HepG2 (cell line): ENCODE measurements around the gene IQUB. TPM values are rescaled to one million over a fixed set of nuclear protein-coding genes. Genes with fewer than 3 reads are reported as not detected.

Experiments used
- ATAC-seq: fragments of 200-7000 bp; cut with Tn5 transposase; 3 replicates; pipeline ENCODE4 v1.9.1; 2020; ENCODE audit warnings: mild to moderate bottlenecking, moderate library complexity
- BruUV-seq: library from RNA; stranded (reverse); fragments of 400-500 nt; replicated peaks from 2 replicates; lab custom pipeline; 2021; lab: Mats Ljungman, UMichigan
- CTCF ChIA-PET: fragments of 300-600 bp; formaldehyde crosslinking; extraction: SDS; loops from one replicate; lab custom pipeline; 2021; ENCODE audit warnings: low total read pairs, inconsistent platforms, low intra/inter-chr PET ratio; lab: Yijun Ruan, JAX
- POLR2A ChIA-PET: fragments of 350-600 bp; sonication (Branson Sonifier 250); formaldehyde crosslinking; loops from one replicate; lab custom pipeline; 2020; ENCODE audit warnings: antibody characterized with exemption, inconsistent platforms; lab: Yijun Ruan, JAX
- DNase-seq: peaks from one replicate; pipeline ENCODE4 v3.0.0-alpha.2; 2015; ENCODE audit warnings: low spot score
- FAIRE-seq: peaks from 3 replicates; lab custom pipeline; 2011; peaks lifted over from hg19 to GRCh38; lab: Jason Lieb, UNC
- H2AFZ ChIP-seq: one replicate; pipeline ENCODE4 v1.6.1; 2011; ENCODE audit warnings: low read length, inconsistent platforms
- H3K27ac ChIP-seq: fragments of 300-600 bp; 3 replicates; pipeline ENCODE4 v1.8.0; 2011; ENCODE audit warnings: mixed run types, mild to moderate bottlenecking, mixed read lengths, low read length, inconsistent platforms; ENCODE audit not compliant: insufficient read depth; ENCODE audit errors: extremely low read length
- H3K27me3 ChIP-seq, 2 experiments: fragments of 200-600 bp in 1 of 2; 2 replicates in 1 of 2; 3 replicates in 1 of 2; pipeline versions ENCODE4 v1.6.0 to v1.8.0; 2011; ENCODE audit warnings: low read length in 2 of 2, mild to moderate bottlenecking in 2 of 2, moderate library complexity in 2 of 2, inconsistent platforms in 1 of 2; ENCODE audit not compliant: insufficient read depth in 2 of 2, control insufficient read depth in 1 of 2
- H3K36me3 ChIP-seq, 2 experiments: fragments of 200-600 bp in 1 of 2; replicated peaks in 1 of 2; 2 replicates in 1 of 2; 3 replicates in 1 of 2; pipeline versions ENCODE4 v1.5.1 to v1.8.0; 2011; ENCODE audit warnings: low read length in 2 of 2, inconsistent platforms in 1 of 2; ENCODE audit not compliant: insufficient read depth in 2 of 2, control insufficient read depth in 1 of 2
- H3K4me1 ChIP-seq: 2 replicates; pipeline ENCODE4 v1.5.1; 2012; ENCODE audit warnings: low read length, inconsistent platforms; ENCODE audit not compliant: insufficient read depth
- H3K4me2 ChIP-seq: 2 replicates; pipeline ENCODE4 v1.6.0; 2011; ENCODE audit warnings: low read depth, low read length, inconsistent platforms
- H3K4me3 ChIP-seq, 3 experiments: fragments of 200-600 bp in 1 of 3; sonication (generic), shearing (Covaris generic) in 1 of 3; replicated peaks in 1 of 3; 2 replicates each; pipeline ENCODE4 v1.5.1; 2011 to 2016; ENCODE audit warnings: low read length in 3 of 3, inconsistent platforms in 2 of 3, low read depth in 2 of 3, mild to moderate bottlenecking in 2 of 3, control low read depth in 1 of 3, mixed read lengths in 1 of 3; ENCODE audit not compliant: insufficient read depth in 1 of 3
- H3K79me2 ChIP-seq: one replicate; pipeline ENCODE4 v1.6.1; 2011; ENCODE audit warnings: low read length, inconsistent platforms; ENCODE audit not compliant: insufficient read depth
- H3K9ac ChIP-seq: 2 replicates; pipeline ENCODE4 v1.6.0; 2011; ENCODE audit warnings: mild to moderate bottlenecking, low read depth, low read length, inconsistent platforms; ENCODE audit not compliant: insufficient read depth
- H3K9me3 ChIP-seq: 2 replicates; pipeline ENCODE4 v1.5.1; 2012; ENCODE audit warnings: mild to moderate bottlenecking, low read length
- H4K20me1 ChIP-seq: 2 replicates; pipeline ENCODE4 v1.6.0; 2011; ENCODE audit warnings: inconsistent platforms, mild to moderate bottlenecking, low read length, moderate library complexity; ENCODE audit not compliant: insufficient read depth
- ADNP ChIP-seq: sonication (generic); formaldehyde crosslinking; IDR thresholded peaks from 2 replicates; pipeline ENCODE4 v1.4.0; 2020; ENCODE audit warnings: missing genetic modification reagents
- BCL3 ChIP-seq: sonication (generic); formaldehyde crosslinking; IDR thresholded peaks from 2 replicates; pipeline ENCODE4 v1.5.1; 2020; ENCODE audit warnings: mild to moderate bottlenecking, missing genetic modification reagents, moderate library complexity
- FOXJ3 ChIP-seq: sonication (generic); formaldehyde crosslinking; IDR thresholded peaks from 2 replicates; pipeline ENCODE4 v1.4.0; 2020; ENCODE audit warnings: missing genetic modification reagents, mild to moderate bottlenecking, borderline replicate concordance
- IRF1 ChIP-seq: sonication (generic); formaldehyde crosslinking; IDR thresholded peaks from 2 replicates; pipeline ENCODE4 v1.4.0; 2020; ENCODE audit warnings: low read depth, mild to moderate bottlenecking, missing genetic modification reagents
- JARID2 ChIP-seq: sonication (generic); formaldehyde crosslinking; IDR thresholded peaks from 2 replicates; pipeline ENCODE4 v1.8.1; 2023; ENCODE audit warnings: missing genetic modification reagents, inconsistent platforms; ENCODE audit not compliant: insufficient replicate concordance
- KAT7 ChIP-seq: IDR thresholded peaks from 2 replicates; pipeline ENCODE4 v1.6.1; 2018; ENCODE audit warnings: borderline replicate concordance, missing compliant biosample characterization
- KLF13 ChIP-seq: sonication (generic); formaldehyde crosslinking; IDR thresholded peaks from 2 replicates; pipeline ENCODE4 v1.4.0; 2020; ENCODE audit warnings: mild to moderate bottlenecking, missing genetic modification reagents
- SOX6 ChIP-seq, 2 experiments: fragments of 450-650 bp in 1 of 2; sonication (generic) in 1 of 2; formaldehyde crosslinking in 1 of 2; IDR thresholded peaks; 2 replicates each; pipeline versions ENCODE4 v1.4.0 to v1.6.1; 2017 to 2020; ENCODE audit warnings: antibody characterized with exemption in 1 of 2, mild to moderate bottlenecking in 1 of 2, missing genetic modification reagents in 1 of 2
- ZBTB7A ChIP-seq: sonication (generic); formaldehyde crosslinking; IDR thresholded peaks from 2 replicates; pipeline ENCODE4 v1.8.0; 2022; ENCODE audit warnings: mild to moderate bottlenecking, missing genetic modification reagents
- ZNF3 ChIP-seq: IDR thresholded peaks from 2 replicates; pipeline ENCODE4 v1.7.0; 2017; ENCODE audit warnings: inconsistent platforms
- ZNF720 ChIP-seq: sonication (generic); formaldehyde crosslinking; IDR thresholded peaks from 2 replicates; pipeline ENCODE4 v1.4.0; 2020; ENCODE audit warnings: missing genetic modification reagents
- WGBS: methylation state at CpG from one replicate; pipeline ENCODE4 v1.1.6; 2017; ENCODE audit warnings: low lambda C conversion rate; 5-methylcytosine and 5-hydroxymethylcytosine counted together
- in situ Hi-C: cut with HindIII; loops from 2 replicates; pipeline ENCODE4 v1.10.0; 2017; ENCODE audit warnings: low pct_unique_long_range_greater_than_20kb; ENCODE audit not compliant: extremely low pct_ligation_motif_present
- intact Hi-C: fragments of 100-400 bp; cut with micrococcal nuclease; formaldehyde crosslinking; loops from one replicate; pipeline ENCODE4 v1.10.0; 2022; ENCODE audit not compliant: unreplicated experiment
- polyA plus RNA-seq, 8 experiments: library from polyadenylated mRNA; depleted of rRNA in 3 of 8; stranded (reverse) in 7 of 8; unstranded in 1 of 8; fragments of >200 nt; fragmentation: Illumina TruSeq in 4 of 8; extraction: Trizol in 4 of 8; gene quantifications; 2 replicates each; pipeline versions ENCODE4 v1.2.1 to v1.2.3, GENCODE V29; 2011 to 2016; ENCODE audit warnings: low read depth in 4 of 8, missing spikeins in 1 of 8, mixed read lengths in 1 of 8; ENCODE audit not compliant: insufficient read depth in 1 of 8
- total RNA-seq, 5 experiments: library from RNA; depleted of rRNA; stranded (reverse); fragments of >200 nt; fragmentation: Illumina TruSeq; extraction: Trizol; gene quantifications; 2 replicates each; pipeline ENCODE4 v1.2.3, GENCODE V29; 2016; ENCODE audit warnings: low read depth in 1 of 5
- TF ChIP-seq, protein P1 (sequence below): sonication (generic); formaldehyde crosslinking; conservative IDR thresholded peaks from 2 replicates; pipeline ENCODE4 v1.8.0; 2022; ENCODE audit warnings: missing genetic modification reagents

The IQUB gene
- total and polyA plus RNA-seq, 2 of the 13 experiments (the other 11 are each of a cell fraction or from before 2014, with no cell fraction given), result 0.07 TPM; not detected in 1

- Histone ChIP-seq H3K79me2 (peaks cover 24% of the 10 kb centered on the region), H2AFZ (no peak overlapping the region), H4K20me1 (no peaks in the 10 kb centered on the region), H3K4me3 (no peak overlapping the region), H3K4me2 (peak overlapping the region; percentile 86; the same call in 1 of the 2 replicates), H3K27me3 (peaks cover 0 to 6% of the 10 kb centered on the region in 2 experiments; a peak in 1 of 5 replicates), H3K4me1 (peaks cover 23% of the 10 kb centered on the region), H3K9me3 (no peaks in the 10 kb centered on the region), H3K9ac (no peak overlapping the region), H3K36me3 (peaks cover 1 to 6% of the 10 kb centered on the region in 2 experiments; a peak in 3 of 5 replicates), H3K27ac (no peak overlapping the region)
- intact Hi-C loops (loop anchor here (10.0 kb wide), 1 partner anchor 189 kb away; the partner anchor contains the start of gene WASL), in situ Hi-C loops (no loop called here)
- TF ChIP-seq, protein P1, sequence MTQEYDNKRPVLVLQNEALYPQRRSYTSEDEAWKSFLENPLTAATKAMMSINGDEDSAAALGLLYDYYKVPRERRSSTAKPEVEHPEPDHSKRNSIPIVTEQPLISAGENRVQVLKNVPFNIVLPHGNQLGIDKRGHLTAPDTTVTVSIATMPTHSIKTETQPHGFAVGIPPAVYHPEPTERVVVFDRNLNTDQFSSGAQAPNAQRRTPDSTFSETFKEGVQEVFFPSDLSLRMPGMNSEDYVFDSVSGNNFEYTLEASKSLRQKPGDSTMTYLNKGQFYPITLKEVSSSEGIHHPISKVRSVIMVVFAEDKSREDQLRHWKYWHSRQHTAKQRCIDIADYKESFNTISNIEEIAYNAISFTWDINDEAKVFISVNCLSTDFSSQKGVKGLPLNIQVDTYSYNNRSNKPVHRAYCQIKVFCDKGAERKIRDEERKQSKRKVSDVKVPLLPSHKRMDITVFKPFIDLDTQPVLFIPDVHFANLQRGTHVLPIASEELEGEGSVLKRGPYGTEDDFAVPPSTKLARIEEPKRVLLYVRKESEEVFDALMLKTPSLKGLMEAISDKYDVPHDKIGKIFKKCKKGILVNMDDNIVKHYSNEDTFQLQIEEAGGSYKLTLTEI (CRISPR knock-in tag), result no peak
- TF ChIP-seq SOX6 (IDR thresholded peaks at IDR 0.05) (no peak), SOX6 (CRISPR knock-in tag; IDR thresholded peaks at IDR 0.05) (no peak), ZBTB7A (CRISPR knock-in tag) (no peak), ZNF3 (CRISPR knock-in tag) (peak; percentile 78; the same call in 1 of the 2 replicates), KAT7 (CRISPR knock-in tag) (no peak)
- no TSS peak for BruUV-seq
- ATAC-seq (no peak), FAIRE-seq (no peak), DNase-seq (no peak)
- POLR2A ChIA-PET, result no interaction called here
- CTCF ChIA-PET, result no interaction called here
These were observed 21.1 kb upstream of the IQUB start for GRCh38 chr7:123555484-123555883.

- ATAC-seq, result no peak
- Histone ChIP-seq H3K27me3 (peaks cover 0 to 6% of the 10 kb centered on the region in 2 experiments; a peak in 1 of 5 replicates), H3K4me2 (no peak overlapping the region), H2AFZ (no peak overlapping the region), H3K9ac (no peak overlapping the region), H3K9me3 (no peaks in the 10 kb centered on the region), H3K4me3 (no peak overlapping the region), H3K4me1 (peaks cover 18% of the 10 kb centered on the region), H3K36me3 (peaks cover 3 to 28% of the 10 kb centered on the region in 2 experiments; a peak in 4 of 5 replicates), H3K27ac (no peak overlapping the region), H3K79me2 (peaks cover 24% of the 10 kb centered on the region), H4K20me1 (no peaks in the 10 kb centered on the region)
- ChIA-PET CTCF (no interaction called here), POLR2A (no interaction called here)
- DNase-seq, result no peak
- in situ Hi-C loops (no loop called here), intact Hi-C loops (loop anchor here (10.0 kb wide), 1 partner anchor 192 kb away; the partner anchor contains the start of gene WASL)
- no peak for FAIRE-seq
- no TSS peak for BruUV-seq
- 99% methylated on average over 3 of the region's 3 CpGs for WGBS
- TF ChIP-seq IRF1 (CRISPR knock-in tag) (no peak), KLF13 (no peak), FOXJ3 (CRISPR knock-in tag) (no peak), ZNF720 (no peak), JARID2 (no peak), ADNP (CRISPR knock-in tag) (no peak), BCL3 (CRISPR knock-in tag) (no peak)
These were observed 18.8 kb upstream of the IQUB start for GRCh38 chr7:123553159-123553558.
